Measurements from ENCODE around the gene UBE3D.
"Not testable (repeated sequence)": the region's sequence is repeated elsewhere in the genome, so short reads cannot be mapped to it uniquely, and the experiment has no call there.

The UBE3D gene

GRCh38 chr6:82909551-82909950 is 156.1 kb downstream of the UBE3D start:
- DNase-seq = no peak

GRCh38 chr6:82908661-82909060 is 157.0 kb downstream of the UBE3D start:
- no peak for DNase-seq

- no peak for DNase-seq
These were observed 158.7 kb downstream of the UBE3D start for GRCh38 chr6:82906951-82907350.

- no peak for DNase-seq
These were observed 159.2 kb downstream of the UBE3D start for GRCh38 chr6:82906489-82906888.

GRCh38 chr6:82904860-82905259 is 160.8 kb downstream of the UBE3D start:
- no peak for DNase-seq

- no peak for DNase-seq
These were observed 161.4 kb downstream of the UBE3D start for GRCh38 chr6:82904257-82904656.

- no peak for DNase-seq
These were observed 163.4 kb downstream of the UBE3D start for GRCh38 chr6:82902290-82902689.

GRCh38 chr6:82894653-82895259 is 170.9 kb downstream of the UBE3D start:
- no peak for DNase-seq

GRCh38 chr6:82893889-82894652 is 171.6 kb downstream of the UBE3D start:
- no peak for DNase-seq

GRCh38 chr6:82891503-82891902 is 174.1 kb downstream of the UBE3D start:
- not testable (repeated sequence) for DNase-seq

GRCh38 chr6:82891076-82891475 is 174.6 kb downstream of the UBE3D start:
- no peak for DNase-seq

- DNase-seq = no peak
These were observed 175.4 kb downstream of the UBE3D start for GRCh38 chr6:82890240-82890639.

- no peak for DNase-seq
These were observed 176.5 kb downstream of the UBE3D start for GRCh38 chr6:82889143-82889542.

- DNase-seq = no peak
These were observed 183.1 kb downstream of the UBE3D start for GRCh38 chr6:82882363-82883023.

GRCh38 chr6:82881519-82881918 is 184.1 kb downstream of the UBE3D start:
- no peak for DNase-seq

- no peak for DNase-seq
These were observed 186.8 kb downstream of the UBE3D start for GRCh38 chr6:82878812-82879211.

- DNase-seq = no peak
These were observed 188.1 kb downstream of the UBE3D start for GRCh38 chr6:82877213-82878195.

- DNase-seq = no peak
These were observed 190.0 kb downstream of the UBE3D start for GRCh38 chr6:82875573-82876185.

GRCh38 chr6:82874867-82875266 is 190.8 kb downstream of the UBE3D start:
- no peak for DNase-seq

- DNase-seq = no peak
These were observed 193.5 kb downstream of the UBE3D start for GRCh38 chr6:82872185-82872584.

GRCh38 chr6:82870582-82871172 is 195.0 kb downstream of the UBE3D start:
- DNase-seq = no peak

- DNase-seq = no peak
These were observed 196.1 kb downstream of the UBE3D start for GRCh38 chr6:82869493-82869892.

Measured in effector CD8-positive, alpha-beta T cell (primary cell).